K562 (cell line): Measurements from ENCODE around the gene KCNK10. TPM values are rescaled to one million over a fixed set of nuclear protein-coding genes. Genes with fewer than 3 reads are reported as not detected.

Experiments used
- ATAC-seq: fragments of 200-7000 bp; cut with Tn5 transposase; 3 replicates; pipeline ENCODE4 v1.9.1; 2020; ENCODE audit warnings: moderate library complexity
- BruUV-seq: library from RNA; stranded (reverse); fragments of 400-500 nt; replicated peaks from 2 replicates; lab custom pipeline; 2021; lab: Mats Ljungman, UMichigan
- CTCF ChIA-PET: fragments of 300-600 bp; formaldehyde crosslinking; extraction: SDS; loops from one replicate; lab custom pipeline; 2021; ENCODE audit warnings: low intra/inter-chr PET ratio; lab: Yijun Ruan, JAX
- POLR2A ChIA-PET: fragments of 300-600, 350-650 bp; sonication (Branson Sonifier 250); formaldehyde crosslinking; extraction: SDS; loops from one replicate; lab custom pipeline; 2021; ENCODE audit warnings: antibody characterized with exemption, inconsistent platforms; lab: Yijun Ruan, JAX
- DNase-seq, 4 experiments: peaks; one replicate each; pipeline versions ENCODE4 v3.0.0 to v3.0.0-alpha.2; 2011 to 2018; ENCODE audit warnings: low spot score in 3 of 4, mixed read lengths in 3 of 4; ENCODE audit errors: extremely low read depth in 1 of 4
- FAIRE-seq: peaks from 2 replicates; lab custom pipeline; 2011; peaks lifted over from hg19 to GRCh38; lab: Jason Lieb, UNC
- H2AFZ ChIP-seq: 2 replicates; pipeline ENCODE4 v1.6.0; 2011; ENCODE audit warnings: low read depth, low read length, control low read depth, inconsistent platforms
- H3K27ac ChIP-seq: fragments of 200-600 bp; 3 replicates; pipeline ENCODE4 v1.8.0; 2011; ENCODE audit warnings: low read depth, mild to moderate bottlenecking, control low read depth, inconsistent platforms, low read length, moderate library complexity, mixed read lengths; ENCODE audit errors: extremely low read depth
- H3K27me3 ChIP-seq, 2 experiments: fragments of 300-600 bp in 1 of 2; 2 replicates in 1 of 2; 3 replicates in 1 of 2; pipeline versions ENCODE4 v1.6.0 to v1.8.0; 2011; ENCODE audit warnings: inconsistent platforms in 2 of 2, low read length in 2 of 2, mild to moderate bottlenecking in 1 of 2, mixed read lengths in 1 of 2, moderate library complexity in 1 of 2; ENCODE audit not compliant: control insufficient read depth in 2 of 2, insufficient read depth in 2 of 2
- H3K36me3 ChIP-seq: fragments of 300-600 bp; 3 replicates; pipeline ENCODE4 v1.8.0; 2011; ENCODE audit warnings: mild to moderate bottlenecking, low read length, inconsistent platforms; ENCODE audit not compliant: control insufficient read depth, insufficient read depth
- H3K4me1 ChIP-seq, 2 experiments: fragments of 200-600 bp in 1 of 2; replicated peaks in 1 of 2; 2 replicates in 1 of 2; 3 replicates in 1 of 2; pipeline versions ENCODE4 v1.5.1 to v1.8.0; 2011; ENCODE audit warnings: inconsistent platforms in 2 of 2, low read length in 2 of 2, mild to moderate bottlenecking in 1 of 2, mixed read lengths in 1 of 2, moderate library complexity in 1 of 2; ENCODE audit not compliant: control insufficient read depth in 2 of 2, insufficient read depth in 2 of 2
- H3K4me2 ChIP-seq: 2 replicates; pipeline ENCODE4 v1.6.1; 2011; ENCODE audit warnings: low read length, control low read depth, inconsistent platforms, mixed read lengths; ENCODE audit not compliant: insufficient read depth
- H3K4me3 ChIP-seq: fragments of 200-600 bp; sonication (generic), shearing (Covaris generic); 2 replicates; pipeline ENCODE4 v1.5.1; 2016; ENCODE audit warnings: control low read depth, inconsistent platforms
- H3K79me2 ChIP-seq: fragments of 200-600 bp; 3 replicates; pipeline ENCODE4 v1.8.0; 2011; ENCODE audit warnings: low read length, inconsistent platforms; ENCODE audit not compliant: control insufficient read depth, insufficient read depth
- H3K9ac ChIP-seq, 2 experiments: 2 replicates each; pipeline versions ENCODE4 v1.6.0 to v1.6.1; 2011; ENCODE audit warnings: low read depth in 2 of 2, low read length in 2 of 2, control low read depth in 1 of 2, inconsistent platforms in 1 of 2, mild to moderate bottlenecking in 1 of 2, mixed read lengths in 1 of 2; ENCODE audit not compliant: insufficient read depth in 1 of 2
- H3K9me1 ChIP-seq: one replicate; pipeline ENCODE4 v1.6.0; 2011; ENCODE audit warnings: inconsistent platforms, mild to moderate bottlenecking, low read length, moderate library complexity; ENCODE audit not compliant: control insufficient read depth, insufficient read depth
- H3K9me3 ChIP-seq: replicated peaks from 2 replicates; pipeline ENCODE4 v1.5.1; 2011; ENCODE audit warnings: low read depth, low read length, inconsistent platforms; ENCODE audit not compliant: control insufficient read depth, insufficient read depth
- H4K20me1 ChIP-seq: replicated peaks from 2 replicates; pipeline ENCODE4 v1.6.1; 2011; ENCODE audit warnings: low read length, inconsistent platforms, mixed read lengths; ENCODE audit not compliant: control insufficient read depth, insufficient read depth
- CBX5 ChIP-seq: IDR thresholded peaks from 2 replicates; pipeline ENCODE4 v1.6.1; 2014; ENCODE audit warnings: low read depth, borderline replicate concordance
- HDAC3 ChIP-seq: fragments of 450-650 bp; IDR thresholded peaks from 2 replicates; pipeline ENCODE4 v1.6.1; 2018; ENCODE audit warnings: borderline replicate concordance, mild to moderate bottlenecking, moderate library complexity; ENCODE audit not compliant: partially characterized antibody
- PYGO2 ChIP-seq: fragments of 450-650 bp; IDR thresholded peaks from 2 replicates; pipeline ENCODE4 v1.6.1; 2016; ENCODE audit warnings: mild to moderate bottlenecking, missing genetic modification characterization, moderate library complexity, missing compliant biosample characterization
- SMAD3 ChIP-seq: fragments of 450-650 bp; formaldehyde crosslinking; conservative IDR thresholded peaks from 2 replicates; pipeline ENCODE4 v1.4.0; 2020; ENCODE audit warnings: mild to moderate bottlenecking
- SMARCE1 ChIP-seq: fragments of 450-650 bp; IDR thresholded peaks from 2 replicates; pipeline ENCODE4 v1.7.1; 2016; ENCODE audit warnings: mild to moderate bottlenecking
- STAT5B ChIP-seq: fragments of 250-450 bp; sonication (Bioruptor Pico); IDR thresholded peaks from 2 replicates; pipeline ENCODE4 v1.8.0; 2021; ENCODE audit warnings: mild to moderate bottlenecking, inconsistent platforms
- TEAD4 ChIP-seq, 2 experiments: sonication (generic) in 1 of 2; formaldehyde crosslinking in 1 of 2; IDR thresholded peaks; 2 replicates each; pipeline versions ENCODE4 v1.6.1 to v1.8.0; 2012 to 2022; ENCODE audit warnings: borderline replicate concordance in 1 of 2, inconsistent platforms in 1 of 2, low read length in 1 of 2, mild to moderate bottlenecking in 1 of 2, missing genetic modification reagents in 1 of 2
- THRA ChIP-seq: fragments of 450-650 bp; IDR thresholded peaks from 2 replicates; pipeline ENCODE4 v1.6.1; 2017; ENCODE audit warnings: mild to moderate bottlenecking, moderate library complexity
- ZC3H4 ChIP-seq: sonication (generic); formaldehyde crosslinking; IDR thresholded peaks from 2 replicates; pipeline ENCODE4 v1.9.0; 2021; ENCODE audit warnings: missing genetic modification reagents, borderline replicate concordance
- ZNF408 ChIP-seq: fragments of 250-450 bp; sonication (Bioruptor Pico); IDR thresholded peaks from 2 replicates; pipeline ENCODE4 v1.4.0; 2020; ENCODE audit warnings: low read depth, mild to moderate bottlenecking, moderate library complexity
- ZNF764 ChIP-seq: fragments of 250-450 bp; sonication (Bioruptor Pico); IDR thresholded peaks from 2 replicates; pipeline ENCODE4 v1.4.0; 2020; ENCODE audit warnings: low read depth, mild to moderate bottlenecking, moderate library complexity
- WGBS: fragments of 100-300 bp; shearing (Covaris generic); methylation state at CpG from one replicate; pipeline ENCODE4 v1.1.6; 2016; ENCODE audit warnings: low coverage, mixed read lengths; ENCODE audit not compliant: insufficient coverage; ENCODE audit errors: missing lambda C conversion rate; 5-methylcytosine and 5-hydroxymethylcytosine counted together
- in situ Hi-C: fragments of 300-500 bp; cut with MboI; formaldehyde crosslinking; loops from 4 replicates; pipeline ENCODE4 v1.15.0; 2018; ENCODE audit warnings: inconsistent platforms, mixed read lengths
- intact Hi-C: fragments of 100-400 bp; cut with micrococcal nuclease; formaldehyde crosslinking; loops from 2 replicates; pipeline ENCODE4 v1.14.2; 2022
- polyA plus RNA-seq, 8 experiments: library from polyadenylated mRNA; depleted of rRNA in 4 of 8; stranded (reverse) in 5 of 8; unstranded in 3 of 8; fragments of >200 nt; fragmentation: Nextera tagmentation in 2 of 8; fragmentation: Illumina TruSeq in 1 of 8; extraction: Ambion mirVana in 2 of 8; extraction: Trizol in 1 of 8; gene quantifications; 2 replicates each; pipeline versions ENCODE4 v1.2.1 to v1.2.3, GENCODE V29; 2011 to 2014; ENCODE audit warnings: inconsistent platforms in 1 of 8, missing spikeins in 1 of 8
- total RNA-seq, 7 experiments: library from RNA; depleted of rRNA in 6 of 7; stranded (reverse); fragments of >200 nt in 6 of 7; fragmentation: Illumina TruSeq in 2 of 7; extraction: Trizol in 2 of 7; gene quantifications; 2 replicates each; pipeline versions ENCODE4 v1.2.1 to v1.2.3, GENCODE V29; 2011 to 2021; ENCODE audit warnings: low replicate concordance in 1 of 7

Gene KCNK10
- total and polyA plus RNA-seq, 9 of the 15 experiments (the other 6 are each of a cell fraction or from before 2014, with no cell fraction given) = not detected

DNA sequence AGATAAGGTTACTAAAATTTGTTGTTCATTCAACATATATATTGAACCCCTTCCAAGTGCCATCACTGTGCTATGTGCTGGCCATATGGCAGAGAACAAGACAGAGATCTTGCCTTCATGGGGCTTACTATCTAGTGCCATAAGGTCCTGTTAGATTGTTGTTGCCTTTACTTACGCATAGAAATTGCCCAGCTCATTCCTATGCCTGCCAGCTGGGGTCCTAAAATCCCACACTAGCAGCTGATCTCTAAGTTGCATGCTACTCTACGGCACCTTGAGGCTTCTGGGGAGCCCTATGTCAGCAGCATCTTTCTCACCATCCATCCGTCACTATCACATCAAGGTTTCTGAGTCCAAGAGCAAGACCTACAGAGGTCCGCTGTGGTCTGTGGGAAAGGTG is 1.4 kb upstream of the KCNK10 start:
- H3K9me1 ChIP-seq = no peaks in the 10 kb centered on the region
- ChIA-PET CTCF (no interaction called here), POLR2A (no interaction called here)
- no peaks in the 10 kb centered on the region; a peak in 1 of 5 replicates for H3K4me1 ChIP-seq
- DNase-seq (no peak), ATAC-seq (no peak), FAIRE-seq (no peak)
- H3K27me3 ChIP-seq = peaks cover 3 to 27% of the 10 kb centered on the region in 2 experiments; a peak in 3 of 5 replicates
- H3K4me3 ChIP-seq = no peak overlapping the region
- WGBS = 0% methylated on average over 2 of the region's 4 CpGs
- no peaks in the 10 kb centered on the region for H3K9me3 ChIP-seq
- no peak overlapping the region for H2AFZ ChIP-seq
- no peak overlapping the region for H3K27ac ChIP-seq
- BruUV-seq = no TSS peak
- no peaks in the 10 kb centered on the region for H4K20me1 ChIP-seq
- H3K9ac ChIP-seq = no peak overlapping the region
- TF ChIP-seq ZNF408 (CRISPR knock-in tag) = no peak
- H3K4me2 ChIP-seq = no peak overlapping the region
- H3K36me3 ChIP-seq = no peaks in the 10 kb centered on the region
- no peaks in the 10 kb centered on the region for H3K79me2 ChIP-seq
- intact Hi-C loops (no loop called here), in situ Hi-C loops (no loop called here)

DNA sequence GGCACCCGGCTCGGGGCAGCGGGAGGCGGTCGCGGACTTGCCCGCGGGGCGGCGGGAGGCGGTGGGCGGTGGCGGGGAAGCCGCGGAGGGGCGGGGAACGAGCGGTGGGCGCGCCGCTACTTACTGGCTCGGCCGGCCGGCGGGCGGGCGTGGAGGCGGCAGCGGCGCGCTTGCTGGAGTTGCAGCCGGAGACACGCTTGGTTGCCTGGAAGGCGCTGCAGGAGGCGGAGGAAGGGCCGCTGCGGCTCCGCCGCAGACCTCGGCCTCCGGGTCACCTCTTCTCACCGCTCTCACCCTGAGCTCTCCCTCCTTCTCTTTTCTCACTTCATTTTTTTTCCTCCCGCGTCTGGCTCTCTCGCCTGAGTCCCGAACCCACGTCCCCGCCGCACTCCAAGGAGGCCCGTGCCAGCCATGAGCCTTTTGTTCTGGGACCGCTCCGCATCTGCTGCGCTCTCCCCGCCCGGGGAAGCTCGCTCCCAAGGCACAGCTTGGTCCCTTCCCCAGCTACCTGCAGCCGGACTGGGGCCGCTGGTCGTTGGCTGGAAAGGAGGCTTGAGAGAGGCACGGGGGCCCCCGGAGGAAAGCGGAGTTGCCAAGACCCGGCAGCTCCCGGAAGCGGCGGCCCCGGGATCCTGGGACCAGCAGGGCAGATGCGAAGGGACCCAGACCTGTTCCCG is 592 bp upstream of the KCNK10 start:
- Histone ChIP-seq H3K9me3 (no peaks in the 10 kb centered on the region), H3K4me3 (no peak overlapping the region), H3K27ac (no peak overlapping the region), H2AFZ (no peak overlapping the region), H3K9ac (no peak overlapping the region), H3K4me1 (no peaks in the 10 kb centered on the region; a peak in 1 of 5 replicates), H3K4me2 (no peak overlapping the region), H3K9me1 (no peaks in the 10 kb centered on the region), H3K79me2 (no peaks in the 10 kb centered on the region), H3K27me3 (peaks cover 3 to 27% of the 10 kb centered on the region in 2 experiments; a peak in 3 of 5 replicates), H3K36me3 (no peaks in the 10 kb centered on the region), H4K20me1 (no peaks in the 10 kb centered on the region)
- CTCF ChIA-PET = no interaction called here
- intact Hi-C loops = no loop called here
- WGBS = 13% methylated on average over 9 of the region's 69 CpGs
- POLR2A ChIA-PET = no interaction called here
- ATAC-seq (no peak), FAIRE-seq (no peak), DNase-seq (no peak)
- in situ Hi-C loops = no loop called here
- TF ChIP-seq STAT5B (CRISPR knock-in tag) (no peak), SMARCE1 (no peak), ZC3H4 (CRISPR knock-in tag) (no peak), ZNF764 (CRISPR knock-in tag) (no peak), TEAD4 (IDR thresholded peaks at IDR 0.05; ENCODE audit: low read length) (no peak), TEAD4 (CRISPR knock-in tag; IDR thresholded peaks at IDR 0.05; ENCODE audit: borderline replicate concordance) (no peak), PYGO2 (tag) (no peak), CBX5 (no peak), THRA (no peak), HDAC3 (no peak), SMAD3 (CRISPR knock-in tag) (no peak)
- no TSS peak for BruUV-seq
